Activated T-cell treated with anti-CD3 and anti-CD28 coated beads, Interleukin-2, amount 50 U/mL, for 1 hour (primary cell): ENCODE measurements around the gene FUT1.
"Not testable (repeated sequence)": the region's sequence is repeated elsewhere in the genome, so short reads cannot be mapped to it uniquely, and the experiment has no call there.

Source experiments
- DNase-seq: peaks from one replicate; pipeline ENCODE4 v3.0.0-alpha.2; 2020

The FUT1 gene

GRCh38 chr19:48740164-48740972, 12.1 kb downstream of the FUT1 start, which contains the start of gene RASIP1:
RASIP1 (minus strand) TSS chr19:48740610; CDS start chr19:48740282, 328 bp downstream.
- no peak for DNase-seq

- DNase-seq = no peak
Measured at GRCh38 chr19:48739404-48740163, 12.9 kb downstream of the FUT1 start.

GRCh38 chr19:48738557-48739403, 13.7 kb downstream of the FUT1 start:
- peak; percentile 92 for DNase-seq

GRCh38 chr19:48737360-48737998, 15.0 kb downstream of the FUT1 start:
- DNase-seq = no peak

- DNase-seq = no peak
Measured at GRCh38 chr19:48735031-48735615, 17.3 kb downstream of the FUT1 start.

GRCh38 chr19:48734625-48735024, 17.8 kb downstream of the FUT1 start:
- no peak for DNase-seq

- DNase-seq = no peak
Measured at GRCh38 chr19:48731452-48731851, 21.0 kb downstream of the FUT1 start.

- DNase-seq = no peak
Measured at GRCh38 chr19:48728911-48729664, 23.4 kb downstream of the FUT1 start.

- DNase-seq = no peak
Measured at GRCh38 chr19:48726556-48726955, 25.9 kb downstream of the FUT1 start.

- DNase-seq = no peak
Measured at GRCh38 chr19:48724796-48725753, 27.4 kb downstream of the FUT1 start.

GRCh38 chr19:48722196-48722708, 30.2 kb downstream of the FUT1 start:
- no peak for DNase-seq

GRCh38 chr19:48720613-48721296, 31.7 kb downstream of the FUT1 start:
- DNase-seq = peak; percentile 83

GRCh38 chr19:48720251-48720612, 32.2 kb downstream of the FUT1 start:
- no peak for DNase-seq

- no peak for DNase-seq
Measured at GRCh38 chr19:48719263-48720171, 32.9 kb downstream of the FUT1 start, which contains the start of gene MAMSTR. MAMSTR (minus strand) TSS chr19:48719725; CDS start chr19:48719031, 694 bp downstream.

- DNase-seq = no peak
Measured at GRCh38 chr19:48718711-48719231, 33.7 kb downstream of the FUT1 start.

- not testable (repeated sequence) for DNase-seq
Measured at GRCh38 chr19:48718106-48718505, 34.3 kb downstream of the FUT1 start.

GRCh38 chr19:48716562-48717291, 35.7 kb downstream of the FUT1 start:
- no peak for DNase-seq
